Breast epithelium (tissue), 3 donors: ENCODE measurements around the gene SLC6A19.

ENCODE experiments used
- POLR2AphosphoS5 ChIP-seq, 3 donors: sonication (generic); formaldehyde crosslinking; IDR thresholded peaks; one replicate each; pipeline ENCODE4 v1.6.1; 2017; ENCODE audit warnings: antibody characterized with exemption in 3 of 3
- TF ChIP-seq, protein P1 (sequence below), 3 donors: fragments of 450-650 bp; IDR thresholded peaks; one replicate each; pipeline ENCODE4 v1.5.1; 2016 to 2017; ENCODE audit warnings: antibody characterized with exemption in 3 of 3, mild to moderate bottlenecking in 3 of 3, moderate library complexity in 3 of 3

DNA sequence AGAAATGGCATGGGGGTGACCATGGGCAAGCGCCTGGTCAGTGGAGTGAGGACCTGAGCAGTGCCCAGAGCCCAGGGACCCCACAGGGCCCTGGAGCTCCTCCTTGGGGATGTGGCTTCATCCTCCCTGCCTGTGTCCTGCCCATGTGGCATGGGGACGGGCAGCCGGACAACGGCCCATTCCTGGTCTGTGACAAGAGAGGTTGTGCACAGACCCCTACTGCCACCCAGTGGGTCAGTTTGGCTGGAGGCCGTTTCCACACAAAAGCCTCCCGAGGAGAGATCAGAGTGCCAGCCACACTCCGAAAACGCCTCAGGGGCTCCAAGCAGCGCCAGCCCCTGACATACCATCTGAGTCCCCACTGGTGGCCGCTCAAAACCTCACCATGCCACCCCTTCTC, 43.6 kb downstream of the SLC6A19 start:
- TF ChIP-seq, protein P1, sequence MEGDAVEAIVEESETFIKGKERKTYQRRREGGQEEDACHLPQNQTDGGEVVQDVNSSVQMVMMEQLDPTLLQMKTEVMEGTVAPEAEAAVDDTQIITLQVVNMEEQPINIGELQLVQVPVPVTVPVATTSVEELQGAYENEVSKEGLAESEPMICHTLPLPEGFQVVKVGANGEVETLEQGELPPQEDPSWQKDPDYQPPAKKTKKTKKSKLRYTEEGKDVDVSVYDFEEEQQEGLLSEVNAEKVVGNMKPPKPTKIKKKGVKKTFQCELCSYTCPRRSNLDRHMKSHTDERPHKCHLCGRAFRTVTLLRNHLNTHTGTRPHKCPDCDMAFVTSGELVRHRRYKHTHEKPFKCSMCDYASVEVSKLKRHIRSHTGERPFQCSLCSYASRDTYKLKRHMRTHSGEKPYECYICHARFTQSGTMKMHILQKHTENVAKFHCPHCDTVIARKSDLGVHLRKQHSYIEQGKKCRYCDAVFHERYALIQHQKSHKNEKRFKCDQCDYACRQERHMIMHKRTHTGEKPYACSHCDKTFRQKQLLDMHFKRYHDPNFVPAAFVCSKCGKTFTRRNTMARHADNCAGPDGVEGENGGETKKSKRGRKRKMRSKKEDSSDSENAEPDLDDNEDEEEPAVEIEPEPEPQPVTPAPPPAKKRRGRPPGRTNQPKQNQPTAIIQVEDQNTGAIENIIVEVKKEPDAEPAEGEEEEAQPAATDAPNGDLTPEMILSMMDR (IDR thresholded peaks at IDR 0.05): no peak
- TF ChIP-seq POLR2AphosphoS5 (IDR thresholded peaks at IDR 0.05): no peak
